HepG2 (cell line): ENCODE results near the gene MSRB3. TPM values are rescaled to one million over a fixed set of nuclear protein-coding genes. Genes with fewer than 3 reads are reported as not detected.

ENCODE experiments used
- ATAC-seq: fragments of 200-7000 bp; cut with Tn5 transposase; 3 replicates; pipeline ENCODE4 v1.9.1; 2020; ENCODE audit warnings: mild to moderate bottlenecking, moderate library complexity
- BruUV-seq: library from RNA; stranded (reverse); fragments of 400-500 nt; replicated peaks from 2 replicates; lab custom pipeline; 2021; lab: Mats Ljungman, UMichigan
- CTCF ChIA-PET: fragments of 300-600 bp; formaldehyde crosslinking; extraction: SDS; loops from one replicate; lab custom pipeline; 2021; ENCODE audit warnings: low total read pairs, inconsistent platforms, low intra/inter-chr PET ratio; lab: Yijun Ruan, JAX
- POLR2A ChIA-PET: fragments of 350-600 bp; sonication (Branson Sonifier 250); formaldehyde crosslinking; loops from one replicate; lab custom pipeline; 2020; ENCODE audit warnings: antibody characterized with exemption, inconsistent platforms; lab: Yijun Ruan, JAX
- DNase-seq: peaks from one replicate; pipeline ENCODE4 v3.0.0-alpha.2; 2015; ENCODE audit warnings: low spot score
- FAIRE-seq: peaks from 3 replicates; lab custom pipeline; 2011; peaks lifted over from hg19 to GRCh38; lab: Jason Lieb, UNC
- H2AFZ ChIP-seq: one replicate; pipeline ENCODE4 v1.6.1; 2011; ENCODE audit warnings: low read length, inconsistent platforms
- H3K27ac ChIP-seq: fragments of 300-600 bp; 3 replicates; pipeline ENCODE4 v1.8.0; 2011; ENCODE audit warnings: mixed run types, mild to moderate bottlenecking, mixed read lengths, low read length, inconsistent platforms; ENCODE audit not compliant: insufficient read depth; ENCODE audit errors: extremely low read length
- H3K27me3 ChIP-seq, 2 experiments: fragments of 200-600 bp in 1 of 2; 2 replicates in 1 of 2; 3 replicates in 1 of 2; pipeline versions ENCODE4 v1.6.0 to v1.8.0; 2011; ENCODE audit warnings: low read length in 2 of 2, mild to moderate bottlenecking in 2 of 2, moderate library complexity in 2 of 2, inconsistent platforms in 1 of 2; ENCODE audit not compliant: insufficient read depth in 2 of 2, control insufficient read depth in 1 of 2
- H3K36me3 ChIP-seq, 2 experiments: fragments of 200-600 bp in 1 of 2; replicated peaks in 1 of 2; 2 replicates in 1 of 2; 3 replicates in 1 of 2; pipeline versions ENCODE4 v1.5.1 to v1.8.0; 2011; ENCODE audit warnings: low read length in 2 of 2, inconsistent platforms in 1 of 2; ENCODE audit not compliant: insufficient read depth in 2 of 2, control insufficient read depth in 1 of 2
- H3K4me1 ChIP-seq: 2 replicates; pipeline ENCODE4 v1.5.1; 2012; ENCODE audit warnings: low read length, inconsistent platforms; ENCODE audit not compliant: insufficient read depth
- H3K4me2 ChIP-seq: 2 replicates; pipeline ENCODE4 v1.6.0; 2011; ENCODE audit warnings: low read depth, low read length, inconsistent platforms
- H3K4me3 ChIP-seq, 3 experiments: fragments of 200-600 bp in 1 of 3; sonication (generic), shearing (Covaris generic) in 1 of 3; replicated peaks in 1 of 3; 2 replicates each; pipeline ENCODE4 v1.5.1; 2011 to 2016; ENCODE audit warnings: low read length in 3 of 3, inconsistent platforms in 2 of 3, low read depth in 2 of 3, mild to moderate bottlenecking in 2 of 3, control low read depth in 1 of 3, mixed read lengths in 1 of 3; ENCODE audit not compliant: insufficient read depth in 1 of 3
- H3K79me2 ChIP-seq: one replicate; pipeline ENCODE4 v1.6.1; 2011; ENCODE audit warnings: low read length, inconsistent platforms; ENCODE audit not compliant: insufficient read depth
- H3K9ac ChIP-seq: 2 replicates; pipeline ENCODE4 v1.6.0; 2011; ENCODE audit warnings: mild to moderate bottlenecking, low read depth, low read length, inconsistent platforms; ENCODE audit not compliant: insufficient read depth
- H3K9me3 ChIP-seq: 2 replicates; pipeline ENCODE4 v1.5.1; 2012; ENCODE audit warnings: mild to moderate bottlenecking, low read length
- H4K20me1 ChIP-seq: 2 replicates; pipeline ENCODE4 v1.6.0; 2011; ENCODE audit warnings: inconsistent platforms, mild to moderate bottlenecking, low read length, moderate library complexity; ENCODE audit not compliant: insufficient read depth
- KLF6 ChIP-seq: IDR thresholded peaks from 2 replicates; pipeline ENCODE4 v1.8.0; 2016; ENCODE audit warnings: missing biosample characterization, missing genetic modification reagents
- MAF1 ChIP-seq: sonication (generic); formaldehyde crosslinking; IDR thresholded peaks from 2 replicates; pipeline ENCODE4 v1.5.0; 2020; ENCODE audit warnings: missing genetic modification reagents, borderline replicate concordance
- MXD4 ChIP-seq: IDR thresholded peaks from 2 replicates; pipeline ENCODE4 v1.6.1; 2016; ENCODE audit warnings: mild to moderate bottlenecking, missing biosample characterization, missing genetic modification reagents
- YEATS2 ChIP-seq: sonication (generic); formaldehyde crosslinking; IDR thresholded peaks from 2 replicates; pipeline ENCODE4 v1.4.0; 2020; ENCODE audit warnings: missing genetic modification reagents, borderline replicate concordance
- ZBTB34 ChIP-seq: sonication (generic); formaldehyde crosslinking; IDR thresholded peaks from 2 replicates; pipeline ENCODE4 v1.8.0; 2022; ENCODE audit warnings: mild to moderate bottlenecking, missing genetic modification reagents
- ZFP82 ChIP-seq: sonication (generic); formaldehyde crosslinking; IDR thresholded peaks from 2 replicates; pipeline ENCODE4 v1.5.1; 2020; ENCODE audit warnings: mild to moderate bottlenecking, missing genetic modification reagents, borderline replicate concordance
- ZNF12 ChIP-seq: sonication (generic); formaldehyde crosslinking; IDR thresholded peaks from 2 replicates; pipeline ENCODE4 v1.5.0; 2020; ENCODE audit warnings: missing genetic modification reagents
- ZNF280B ChIP-seq: sonication (generic); formaldehyde crosslinking; IDR thresholded peaks from 2 replicates; pipeline ENCODE4 v1.5.0; 2020; ENCODE audit warnings: missing genetic modification reagents, mild to moderate bottlenecking, borderline replicate concordance
- ZNF577 ChIP-seq: sonication (generic); formaldehyde crosslinking; IDR thresholded peaks from 2 replicates; pipeline ENCODE4 v1.4.0; 2020; ENCODE audit warnings: mild to moderate bottlenecking, low read depth, missing genetic modification reagents, borderline replicate concordance
- WGBS: methylation state at CpG from one replicate; pipeline ENCODE4 v1.1.6; 2017; ENCODE audit warnings: low lambda C conversion rate; 5-methylcytosine and 5-hydroxymethylcytosine counted together
- in situ Hi-C: cut with HindIII; loops from 2 replicates; pipeline ENCODE4 v1.10.0; 2017; ENCODE audit warnings: low pct_unique_long_range_greater_than_20kb; ENCODE audit not compliant: extremely low pct_ligation_motif_present
- intact Hi-C: fragments of 100-400 bp; cut with micrococcal nuclease; formaldehyde crosslinking; loops from one replicate; pipeline ENCODE4 v1.10.0; 2022; ENCODE audit not compliant: unreplicated experiment
- polyA plus RNA-seq, 8 experiments: library from polyadenylated mRNA; depleted of rRNA in 3 of 8; stranded (reverse) in 7 of 8; unstranded in 1 of 8; fragments of >200 nt; fragmentation: Illumina TruSeq in 4 of 8; extraction: Trizol in 4 of 8; gene quantifications; 2 replicates each; pipeline versions ENCODE4 v1.2.1 to v1.2.3, GENCODE V29; 2011 to 2016; ENCODE audit warnings: low read depth in 4 of 8, missing spikeins in 1 of 8, mixed read lengths in 1 of 8; ENCODE audit not compliant: insufficient read depth in 1 of 8
- total RNA-seq, 5 experiments: library from RNA; depleted of rRNA; stranded (reverse); fragments of >200 nt; fragmentation: Illumina TruSeq; extraction: Trizol; gene quantifications; 2 replicates each; pipeline ENCODE4 v1.2.3, GENCODE V29; 2016; ENCODE audit warnings: low read depth in 1 of 5

MSRB3 gene
- total and polyA plus RNA-seq, 2 of the 13 experiments (the other 11 are each of a cell fraction or from before 2014, with no cell fraction given): 1.5 to 1.9 TPM

GRCh38 chr12:65343801-65344200, 65.3 kb downstream of the MSRB3 start (continued):
- TF ChIP-seq MAF1 (CRISPR knock-in tag): no peak
- TF ChIP-seq ZFP82 (CRISPR knock-in tag): no peak
- TF ChIP-seq ZBTB34: no peak
- no peak for TF ChIP-seq KLF6 (CRISPR knock-in tag)

- no peak for TF ChIP-seq YEATS2
- TF ChIP-seq ZNF577 (CRISPR knock-in tag): no peak
- no peak for TF ChIP-seq MXD4 (CRISPR knock-in tag)
- TF ChIP-seq ZNF280B (CRISPR knock-in tag): no peak
- no peak for TF ChIP-seq ZNF12 (CRISPR knock-in tag)
- BruUV-seq: no TSS peak
- 74% methylated on average over 3 of the region's 3 CpGs for WGBS
- Histone ChIP-seq H3K4me2 (no peak overlapping the region), H3K9me3 (no peaks in the 10 kb centered on the region), H3K27me3 (no peaks in the 10 kb centered on the region), H3K4me1 (no peaks in the 10 kb centered on the region), H3K36me3 (no peaks in the 10 kb centered on the region), H2AFZ (no peak overlapping the region), H4K20me1 (no peaks in the 10 kb centered on the region), H3K79me2 (no peaks in the 10 kb centered on the region), H3K27ac (no peak overlapping the region), H3K9ac (no peak overlapping the region), H3K4me3 (no peak overlapping the region)
- no peak for DNase-seq
- POLR2A ChIA-PET: no interaction called here
- intact Hi-C loops: no loop called here
- no peak for FAIRE-seq
- in situ Hi-C loops: no loop called here
- ATAC-seq: no peak
- CTCF ChIA-PET: no interaction called here
Observed at GRCh38 chr12:65355461-65355860, 77.0 kb downstream of the MSRB3 start.
